PC-3 (cell line): Measurements from ENCODE around the gene NSFL1C. TPM values are rescaled to one million over a fixed set of nuclear protein-coding genes. Genes with fewer than 3 reads are reported as not detected.

ENCODE experiments used
- ATAC-seq: fragments of 200-7000 bp; cut with Tn5 transposase; 2 replicates; pipeline ENCODE4 v1.9.1; 2020; ENCODE audit warnings: mild to moderate bottlenecking, moderate library complexity
- BruUV-seq: library from RNA; stranded (reverse); fragments of 400-500 nt; replicated peaks from 2 replicates; lab custom pipeline; 2021; lab: Mats Ljungman, UMichigan
- CTCF ChIA-PET: fragments of 300-600 bp; sonication (Branson Sonifier 250); formaldehyde crosslinking; loops from one replicate; lab custom pipeline; 2022; ENCODE audit warnings: antibody characterized with exemption; lab: Charles Lee
- POLR2A ChIA-PET: fragments of 300-600 bp; sonication (Branson Sonifier 250); formaldehyde crosslinking; loops from one replicate; lab custom pipeline; 2022; ENCODE audit warnings: antibody characterized with exemption; ENCODE audit not compliant: unreplicated experiment; lab: Charles Lee
- DNase-seq: peaks from one replicate; pipeline ENCODE4 v3.0.0-alpha.2; 2015
- H2AFZ ChIP-seq: fragments of 300-600 bp; sonication (generic); 2 replicates; pipeline ENCODE4 v1.6.0; 2016; ENCODE audit warnings: antibody characterized with exemption, low read length
- H3F3A ChIP-seq: fragments of 300-600 bp; sonication (generic); one replicate; pipeline ENCODE4 v1.6.0; 2017; ENCODE audit warnings: antibody characterized with exemption, low read length, control low read depth, mild to moderate bottlenecking; ENCODE audit not compliant: unreplicated experiment
- H3K27ac ChIP-seq: fragments of 300-600 bp; sonication (generic); 2 replicates; pipeline ENCODE4 v1.5.1; 2016; ENCODE audit warnings: mild to moderate bottlenecking, low read length
- H3K27me3 ChIP-seq: fragments of 300-600 bp; sonication (generic); 2 replicates; pipeline ENCODE4 v1.6.1; 2016; ENCODE audit warnings: low read length, mixed read lengths
- H3K36me3 ChIP-seq: fragments of 300-600 bp; sonication (generic); 2 replicates; pipeline ENCODE4 v1.6.1; 2016; ENCODE audit warnings: low read depth, mixed run types, low read length, mixed read lengths
- H3K4me1 ChIP-seq: fragments of 300-600 bp; sonication (generic); 2 replicates; pipeline ENCODE4 v1.5.1; 2016; ENCODE audit warnings: low read length; ENCODE audit not compliant: insufficient read depth
- H3K4me2 ChIP-seq: fragments of 300-600 bp; sonication (generic); 2 replicates; pipeline ENCODE4 v1.6.0; 2016; ENCODE audit warnings: low read length
- H3K4me3 ChIP-seq: fragments of 300-600 bp; sonication (generic); 2 replicates; pipeline ENCODE4 v1.5.1; 2016; ENCODE audit warnings: mild to moderate bottlenecking, low read length, mixed read lengths
- H3K79me2 ChIP-seq: fragments of 300-600 bp; sonication (generic); 2 replicates; pipeline ENCODE4 v1.6.1; 2017; ENCODE audit warnings: low read length, mixed read lengths
- H3K9ac ChIP-seq: fragments of 300-600 bp; sonication (generic); 2 replicates; pipeline ENCODE4 v1.6.0; 2016; ENCODE audit warnings: mild to moderate bottlenecking, low read length
- H3K9me2 ChIP-seq: fragments of 300-600 bp; sonication (generic); replicated peaks from 2 replicates; pipeline ENCODE4 v1.6.1; 2016; ENCODE audit warnings: mixed run types, low read length, mixed read lengths
- H3K9me3 ChIP-seq: fragments of 300-600 bp; sonication (generic); 2 replicates; pipeline ENCODE4 v1.6.1; 2016; ENCODE audit warnings: low read length, mixed read lengths
- H4K20me1 ChIP-seq: fragments of 300-600 bp; sonication (generic); 2 replicates; pipeline ENCODE4 v1.6.1; 2016; ENCODE audit warnings: low read length, mixed read lengths
- CTCF ChIP-seq: fragments of 300-600 bp; sonication (generic); conservative IDR thresholded peaks from 2 replicates; pipeline ENCODE4 v1.5.1; 2017; ENCODE audit warnings: antibody characterized with exemption, low read depth, mild to moderate bottlenecking, low read length
- EZH2 ChIP-seq: fragments of 300-600 bp; sonication (generic); IDR thresholded peaks from one replicate; pipeline ENCODE4 v1.6.1; 2017; ENCODE audit warnings: antibody characterized with exemption, mild to moderate bottlenecking, low read length; ENCODE audit not compliant: unreplicated experiment
- EZH2phosphoT487 ChIP-seq: fragments of 300-600 bp; sonication (generic); IDR thresholded peaks from 2 replicates; pipeline ENCODE4 v1.6.1; 2018; ENCODE audit warnings: mild to moderate bottlenecking, antibody characterized with exemption, low read length, borderline replicate concordance
- intact Hi-C: fragments of 100-400 bp; cut with micrococcal nuclease; formaldehyde crosslinking; loops from 2 replicates; pipeline ENCODE4 v1.9.0; 2023
- total RNA-seq: library from RNA; depleted of rRNA; stranded (reverse); fragments of >200 nt; gene quantifications from 2 replicates; pipeline ENCODE4 v1.2.3, GENCODE V29; 2014

The NSFL1C gene
- total RNA-seq, 1 experiment from 2014 or later, result 170 TPM

- Histone ChIP-seq H3K4me3 (no peak overlapping the region), H3K27ac (no peak overlapping the region), H3K9ac (no peak overlapping the region), H3K4me1 (peaks cover 20% of the 10 kb centered on the region), H3K9me3 (no peaks in the 10 kb centered on the region), H4K20me1 (no peaks in the 10 kb centered on the region), H3K79me2 (no peaks in the 10 kb centered on the region), H3K9me2 (no peaks in the 10 kb centered on the region), H2AFZ (no peak overlapping the region), H3K4me2 (no peak overlapping the region), H3K27me3 (no peaks in the 10 kb centered on the region), H3K36me3 (peaks cover 6% of the 10 kb centered on the region; the same call in 1 of the 2 replicates), H3F3A (no peaks in the 10 kb centered on the region)
- no peak for TF ChIP-seq EZH2
- no peak for TF ChIP-seq CTCF
- no peak for TF ChIP-seq EZH2phosphoT487
- DNase-seq (no peak), ATAC-seq (no peak)
- ChIA-PET POLR2A (no interaction called here), CTCF (no interaction called here)
- intact Hi-C loops, result no loop called here
- BruUV-seq, result no TSS peak
Measured at GRCh38 chr20:1405801-1406200, 60.8 kb downstream of the NSFL1C start.

- ATAC-seq (no peak), DNase-seq (no peak)
- Histone ChIP-seq H3K27me3 (no peaks in the 10 kb centered on the region), H3K79me2 (no peaks in the 10 kb centered on the region), H3K4me1 (peaks cover 39% of the 10 kb centered on the region), H3K9ac (no peak overlapping the region), H3K4me2 (no peak overlapping the region), H3K4me3 (no peak overlapping the region), H4K20me1 (no peaks in the 10 kb centered on the region), H3F3A (peaks cover 8% of the 10 kb centered on the region), H3K27ac (no peak overlapping the region), H3K9me2 (no peaks in the 10 kb centered on the region), H3K9me3 (no peaks in the 10 kb centered on the region), H2AFZ (no peak overlapping the region), H3K36me3 (peaks cover 6% of the 10 kb centered on the region; the same call in 1 of the 2 replicates)
- intact Hi-C loops, result no loop called here
- ChIA-PET POLR2A (no interaction called here), CTCF (no interaction called here)
- no TSS peak for BruUV-seq
- TF ChIP-seq CTCF (no peak), EZH2 (no peak), EZH2phosphoT487 (no peak)
Measured at GRCh38 chr20:1403624-1404023, 63.0 kb downstream of the NSFL1C start.

- intact Hi-C loops, result no loop called here
- Histone ChIP-seq H3K9me3 (no peaks in the 10 kb centered on the region), H3K9me2 (no peaks in the 10 kb centered on the region), H4K20me1 (no peaks in the 10 kb centered on the region), H3K9ac (no peak overlapping the region), H3K36me3 (peaks cover 6% of the 10 kb centered on the region; the same call in 1 of the 2 replicates), H3K4me2 (peak overlapping the region; percentile 44), H3K4me3 (no peak overlapping the region), H3K4me1 (peaks cover 51% of the 10 kb centered on the region), H3K27ac (peak overlapping the region; percentile 93), H3K27me3 (no peaks in the 10 kb centered on the region), H3K79me2 (no peaks in the 10 kb centered on the region), H2AFZ (no peak overlapping the region), H3F3A (peaks cover 8% of the 10 kb centered on the region)
- DNase-seq (peak; percentile 87), ATAC-seq (peak; percentile 35; the same call in 1 of the 2 replicates)
- CTCF ChIA-PET, result no interaction called here
- POLR2A ChIA-PET, result interaction anchor here (0.7 kb wide), 1 partner anchor 18 kb away, joined by 7 read pairs; no protein-coding TSS in a partner anchor
- no TSS peak for BruUV-seq
- no peak for TF ChIP-seq CTCF
- TF ChIP-seq EZH2, result no peak
- no peak for TF ChIP-seq EZH2phosphoT487
Measured at GRCh38 chr20:1402149-1402548, 64.5 kb downstream of the NSFL1C start.
